A172 (cell line): ENCODE measurements around the gene DPH2. TPM values are rescaled to one million over a fixed set of nuclear protein-coding genes. Genes with fewer than 3 reads are reported as not detected.

Source experiments
- DNase-seq: peaks from one replicate; pipeline ENCODE4 v3.0.0-alpha.2; 2015; ENCODE audit warnings: low spot score
- total RNA-seq: library from RNA; depleted of rRNA; stranded (reverse); fragments of >200 nt; shearing (Covaris generic); gene quantifications from 2 replicates; pipeline ENCODE4 v1.2.3, GENCODE V29; 2014

DPH2 gene
- total RNA-seq, 1 experiment from 2014 or later: 26.5 TPM

DNA sequence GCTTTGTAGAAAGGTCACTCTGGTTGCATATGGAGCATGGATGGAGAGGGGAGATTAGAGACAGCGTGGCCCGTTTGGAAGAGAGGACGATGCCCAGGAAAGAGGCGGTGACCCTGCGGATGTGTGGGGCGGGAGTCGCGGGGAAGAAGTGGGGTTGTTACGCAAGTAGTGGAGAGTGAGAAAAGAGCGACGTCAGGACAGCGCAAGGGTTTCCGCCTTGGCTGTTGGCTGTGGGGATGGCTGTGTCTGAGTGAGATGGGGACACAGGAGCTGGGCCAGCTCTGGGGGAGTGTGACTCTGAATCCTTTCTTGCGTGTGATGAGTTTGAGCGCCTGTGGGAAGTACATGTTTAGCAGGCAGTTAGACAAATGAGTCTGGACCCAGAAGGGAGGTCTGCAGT is 13.0 kb downstream of the DPH2 start:
- DNase-seq: no peak

DNA sequence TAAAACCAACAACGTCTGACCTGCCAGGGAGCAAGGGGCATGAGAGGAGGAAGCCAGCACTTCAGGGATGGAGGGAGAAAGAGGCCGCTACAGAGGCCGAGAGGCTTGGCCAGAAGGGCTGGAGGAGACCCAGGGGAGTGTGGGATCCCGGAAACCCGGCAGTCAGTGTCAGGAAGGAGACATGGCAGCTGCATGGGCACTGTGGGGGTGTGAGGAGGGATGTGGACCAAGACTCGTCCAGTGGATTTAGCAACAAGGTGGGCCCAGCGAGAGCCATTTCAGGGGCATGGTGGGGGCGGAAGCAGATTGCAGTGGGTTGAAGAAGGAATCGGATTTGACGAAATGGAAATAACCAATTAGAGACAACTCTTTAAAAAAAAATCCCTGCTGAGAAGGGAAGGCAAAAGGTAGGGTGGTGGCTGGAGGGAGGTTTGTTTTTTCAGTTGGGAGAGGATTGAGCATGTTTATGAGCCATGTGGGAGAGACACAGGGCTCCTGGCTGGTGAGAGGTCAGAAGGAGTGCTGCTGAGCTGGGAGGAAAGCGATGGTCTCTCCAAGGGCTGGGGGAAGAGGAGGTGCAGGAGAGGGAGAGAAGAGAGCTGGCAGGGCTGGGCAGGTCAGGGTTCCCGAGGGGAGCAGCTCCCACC is 13.6 kb downstream of the DPH2 start:
- no peak for DNase-seq

DNA sequence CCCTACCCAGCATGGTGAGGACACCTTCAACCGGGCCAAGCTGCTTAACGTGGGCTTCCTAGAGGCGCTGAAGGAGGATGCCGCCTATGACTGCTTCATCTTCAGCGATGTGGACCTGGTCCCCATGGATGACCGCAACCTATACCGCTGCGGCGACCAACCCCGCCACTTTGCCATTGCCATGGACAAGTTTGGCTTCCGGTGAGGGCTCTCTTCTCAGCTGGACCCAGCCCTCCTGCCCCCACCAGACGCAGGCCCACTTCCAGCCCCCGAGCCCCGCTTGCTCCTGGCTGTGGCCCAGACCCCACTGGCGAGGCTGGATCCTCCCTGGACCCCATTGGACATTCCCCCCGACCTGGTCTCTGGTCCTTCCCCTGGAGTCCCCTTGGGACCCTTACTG is 15.0 kb downstream of the DPH2 start:
- no peak for DNase-seq

DNA sequence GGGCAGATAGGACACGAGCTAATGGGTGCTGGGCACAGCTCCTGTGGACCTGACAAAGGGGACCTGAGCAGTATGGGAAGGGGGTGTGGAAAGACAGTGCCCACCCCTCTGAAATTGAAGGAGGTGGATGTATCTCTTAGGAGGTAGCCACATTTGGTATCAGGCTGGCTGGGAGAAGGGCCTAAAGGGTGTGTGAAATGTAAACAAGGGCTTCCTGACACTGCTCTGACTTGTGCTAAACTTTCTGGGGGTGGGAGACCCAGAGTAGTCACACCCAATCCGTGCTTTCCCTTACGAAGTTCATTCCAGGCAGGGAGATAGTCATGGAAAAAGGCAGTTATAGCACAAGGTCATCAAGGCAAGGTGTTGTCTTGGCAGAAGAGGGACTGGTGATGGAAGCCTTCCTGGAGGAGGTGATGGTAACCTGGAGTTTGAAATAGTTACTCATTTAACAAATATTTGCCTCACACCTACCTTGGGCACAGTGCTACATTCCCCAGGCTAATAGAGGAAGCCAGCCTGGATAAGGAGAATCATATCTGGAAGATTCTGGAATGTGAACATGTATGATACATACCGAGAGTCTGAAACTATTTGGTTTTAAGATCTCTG is 16.3 kb downstream of the DPH2 start:
- no peak for DNase-seq

DNA sequence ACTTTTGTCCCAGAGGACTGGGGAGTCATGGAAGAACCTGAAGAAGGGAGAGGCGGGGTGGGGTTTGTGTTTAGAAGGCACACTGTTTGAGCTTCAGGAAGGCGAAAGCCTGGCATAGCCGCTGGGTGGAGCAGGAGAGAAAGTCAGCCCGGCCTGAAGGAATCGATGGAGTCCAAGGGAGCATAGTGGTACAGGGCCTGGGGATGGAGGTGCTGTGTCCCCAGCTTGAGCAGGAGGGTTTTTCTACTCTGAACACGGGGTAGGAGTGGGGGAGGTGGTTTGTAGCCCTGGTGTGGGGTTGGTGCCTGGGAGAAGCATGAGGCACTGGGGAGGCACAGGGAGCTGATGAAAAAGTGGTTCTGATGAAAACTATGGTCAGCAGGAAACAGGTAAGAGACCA is 16.9 kb downstream of the DPH2 start:
- DNase-seq: no peak

DNA sequence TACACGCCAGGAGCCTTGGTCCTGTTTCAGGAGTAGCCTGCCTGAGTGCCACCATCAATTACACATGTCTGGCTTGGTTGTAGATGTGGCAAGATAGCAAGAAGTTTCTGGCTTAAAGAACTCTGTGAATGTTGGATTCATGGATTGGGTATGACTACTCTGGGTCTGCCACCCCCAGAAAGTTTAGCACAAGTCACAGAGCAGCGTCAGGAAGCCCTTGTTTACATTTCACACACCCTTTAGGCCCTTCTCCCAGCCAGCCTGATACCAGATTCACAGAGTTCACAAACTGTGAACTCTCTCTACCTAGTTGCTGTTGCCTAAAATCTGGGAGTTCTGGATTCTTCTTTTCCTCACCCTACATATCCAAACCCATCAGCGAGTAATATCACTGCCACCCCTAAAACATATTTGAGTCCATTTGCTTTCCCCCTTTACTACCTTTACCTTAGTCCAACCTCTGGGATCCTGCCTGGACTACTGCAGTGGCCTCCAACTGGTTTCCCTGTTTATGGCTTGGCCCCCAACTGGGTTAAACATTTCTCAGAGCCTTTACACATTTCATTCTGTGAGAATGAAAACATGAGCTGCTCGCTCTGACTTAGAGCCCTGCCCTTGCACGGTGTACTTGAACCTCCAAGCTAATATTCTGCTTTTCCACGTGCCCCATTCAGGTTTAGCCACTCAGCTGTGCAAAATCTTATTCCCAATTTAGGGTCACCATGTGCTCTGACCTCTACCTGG is 17.5 kb downstream of the DPH2 start:
- no peak for DNase-seq

DNA sequence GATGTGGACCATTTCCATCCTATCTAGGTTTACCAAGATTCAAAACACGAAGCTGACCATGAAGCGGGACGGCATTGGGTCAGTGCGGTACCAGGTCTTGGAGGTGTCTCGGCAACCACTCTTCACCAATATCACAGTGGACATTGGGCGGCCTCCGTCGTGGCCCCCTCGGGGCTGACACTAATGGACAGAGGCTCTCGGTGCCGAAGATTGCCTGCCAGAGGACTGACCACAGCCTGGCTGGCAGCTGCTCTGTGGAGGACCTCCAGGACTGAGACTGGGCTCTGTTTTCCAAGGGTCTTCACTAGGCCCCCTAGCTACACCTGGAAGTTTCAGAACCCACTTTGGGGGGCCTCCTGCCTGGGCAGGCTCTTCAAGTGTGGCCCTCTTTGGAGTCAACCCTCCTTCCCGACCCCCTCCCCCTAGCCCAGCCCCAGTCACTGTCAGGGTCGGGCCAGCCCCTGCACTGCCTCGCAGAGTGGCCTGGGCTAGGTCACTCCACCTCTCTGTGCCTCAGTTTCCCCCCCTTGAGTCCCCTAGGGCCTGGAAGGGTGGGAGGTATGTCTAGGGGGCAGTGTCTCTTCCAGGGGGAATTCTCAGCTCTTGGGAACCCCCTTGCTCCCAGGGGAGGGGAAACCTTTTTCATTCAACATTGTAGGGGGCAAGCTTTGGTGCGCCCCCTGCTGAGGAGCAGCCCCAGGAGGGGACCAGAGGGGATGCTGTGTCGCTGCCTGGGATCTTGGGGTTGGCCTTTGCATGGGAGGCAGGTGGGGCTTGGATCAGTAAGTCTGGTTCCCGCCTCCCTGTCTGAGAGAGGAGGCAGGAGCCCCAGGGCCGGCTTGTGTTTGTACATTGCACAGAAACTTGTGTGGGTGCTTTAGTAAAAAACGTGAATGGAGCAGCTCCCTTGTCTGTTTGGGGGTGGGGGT is 20.7 kb downstream of the DPH2 start:
- DNase-seq: no peak

DNA sequence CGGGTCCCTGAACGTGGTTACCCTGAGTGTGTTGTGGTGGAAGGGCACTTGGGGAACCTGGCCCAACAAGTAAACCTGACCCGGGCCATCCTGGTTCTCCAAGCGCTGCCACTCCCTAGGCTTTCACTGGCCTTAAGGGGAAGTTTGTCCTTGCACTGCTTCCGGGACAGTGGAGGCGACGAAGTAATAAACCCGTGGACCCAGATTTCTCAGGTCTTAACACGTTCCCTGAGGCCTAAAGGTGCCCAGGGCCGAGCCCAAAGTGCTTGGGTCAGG is 21.3 kb downstream of the DPH2 start:
- no peak for DNase-seq

DNA sequence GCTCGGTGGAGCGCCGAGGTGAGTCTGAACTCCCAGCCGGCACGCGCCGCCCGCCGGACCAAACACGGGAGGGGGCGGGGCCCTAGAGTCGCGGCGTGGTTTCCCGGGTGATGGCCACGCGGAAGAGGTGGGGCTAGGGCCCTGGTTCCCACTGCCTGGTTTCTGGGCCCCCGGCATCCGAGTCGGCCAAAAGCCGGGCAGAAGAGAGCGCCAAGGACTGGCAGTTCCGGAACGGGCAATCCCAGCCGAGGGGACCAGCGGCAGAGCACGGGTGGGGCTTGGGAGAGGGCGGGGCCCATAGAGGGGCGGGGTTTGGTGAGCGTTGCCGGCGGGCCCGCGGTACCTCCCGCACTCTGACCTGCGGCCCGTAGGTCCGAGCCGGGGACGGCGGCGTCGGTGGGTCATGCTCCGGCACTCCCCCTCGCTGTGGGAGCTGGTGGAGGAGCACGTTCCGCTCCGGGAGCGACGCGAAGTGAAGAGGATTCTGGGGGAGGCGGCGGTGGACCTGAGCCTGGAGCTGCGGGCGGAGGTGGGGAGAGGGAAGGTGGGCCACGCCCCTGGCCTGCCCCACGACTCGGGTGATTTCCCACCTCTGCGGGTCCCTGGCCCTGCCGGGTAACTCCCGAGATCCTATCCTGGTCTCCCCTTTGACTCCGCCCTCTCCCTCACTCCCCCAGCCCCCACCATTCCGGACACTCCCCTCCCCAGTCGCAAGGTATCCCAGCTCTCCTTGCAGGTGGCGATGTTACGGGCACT is 21.8 kb downstream of the DPH2 start, which contains the start of gene CCDC24:
Gene CCDC24, plus strand, starts transcription at position 124 of the 756 bp plus-strand sequence. Its CDS starts 280 bp downstream, at position 404.
- peak; percentile 82 for DNase-seq

DNA sequence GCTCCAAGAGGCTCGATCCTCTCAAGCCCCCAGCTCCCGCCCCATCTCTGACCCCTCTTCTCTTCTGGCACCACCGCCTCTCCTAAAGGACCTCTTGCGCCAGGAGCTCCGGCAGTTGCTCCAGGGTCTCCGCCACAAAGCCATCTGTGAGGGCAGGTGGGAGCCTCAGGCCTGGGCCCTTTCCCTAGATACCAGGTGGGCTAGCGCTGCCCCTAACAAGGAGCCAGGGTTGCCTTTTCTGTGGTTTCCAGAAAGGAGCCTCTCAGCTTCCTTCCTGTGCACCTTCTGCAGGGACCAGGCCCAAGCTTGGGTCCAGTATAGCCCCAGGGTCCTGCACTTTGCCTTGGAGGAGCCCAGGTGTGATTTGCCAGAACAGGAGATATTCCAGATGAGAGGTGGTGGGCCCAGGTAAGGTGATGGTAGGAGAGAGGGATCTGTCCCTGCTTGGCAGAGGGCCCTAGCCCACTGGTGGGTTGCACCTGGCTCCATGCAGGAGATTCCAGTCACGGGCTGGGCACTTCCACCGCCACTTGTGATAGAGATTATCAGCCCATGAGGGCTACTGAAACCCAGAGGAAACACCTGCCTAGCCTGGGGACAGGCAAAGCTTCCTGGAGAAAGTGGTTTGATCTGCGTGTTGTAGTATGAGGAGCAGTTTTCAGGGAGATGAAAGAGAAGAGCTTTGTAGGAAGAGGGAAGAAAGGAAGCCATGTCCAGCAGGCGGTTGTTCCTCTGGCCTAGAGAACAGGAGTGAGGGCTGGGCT is 22.6 kb downstream of the DPH2 start:
- no peak for DNase-seq

DNA sequence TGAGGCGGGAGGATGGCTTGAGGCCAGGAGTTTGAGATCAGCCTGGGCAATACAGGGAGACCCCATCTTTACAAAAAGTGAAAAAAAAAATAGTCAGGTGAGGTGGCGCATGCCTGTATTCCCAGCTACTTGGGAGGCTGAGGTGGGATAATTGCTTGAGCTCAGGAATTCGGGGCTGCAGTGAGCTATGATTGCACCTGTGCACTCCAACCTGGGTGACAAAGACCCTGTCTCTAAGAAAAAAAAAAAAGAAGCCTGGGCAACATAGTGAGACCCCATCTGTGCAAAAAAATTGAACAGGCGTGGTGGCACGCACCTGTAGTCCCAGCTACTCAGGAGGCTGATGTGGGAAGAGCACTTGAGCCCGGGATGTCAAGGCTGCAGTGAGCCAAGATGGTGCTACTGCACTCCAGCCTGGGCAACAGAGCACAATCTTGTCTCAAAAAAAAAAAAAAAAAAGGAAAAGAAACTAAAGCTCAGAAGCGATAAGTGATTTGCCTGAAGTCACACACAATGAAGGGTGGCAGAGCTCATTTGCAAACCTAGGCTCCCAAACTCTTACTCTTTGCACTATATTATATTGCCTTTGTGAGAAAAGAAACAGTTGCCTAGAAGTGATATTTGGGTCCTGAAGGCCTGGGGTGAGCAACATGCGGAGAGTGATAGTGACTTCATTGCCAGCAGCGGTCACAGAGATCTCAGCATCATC is 23.6 kb downstream of the DPH2 start:
- no peak for DNase-seq

DNA sequence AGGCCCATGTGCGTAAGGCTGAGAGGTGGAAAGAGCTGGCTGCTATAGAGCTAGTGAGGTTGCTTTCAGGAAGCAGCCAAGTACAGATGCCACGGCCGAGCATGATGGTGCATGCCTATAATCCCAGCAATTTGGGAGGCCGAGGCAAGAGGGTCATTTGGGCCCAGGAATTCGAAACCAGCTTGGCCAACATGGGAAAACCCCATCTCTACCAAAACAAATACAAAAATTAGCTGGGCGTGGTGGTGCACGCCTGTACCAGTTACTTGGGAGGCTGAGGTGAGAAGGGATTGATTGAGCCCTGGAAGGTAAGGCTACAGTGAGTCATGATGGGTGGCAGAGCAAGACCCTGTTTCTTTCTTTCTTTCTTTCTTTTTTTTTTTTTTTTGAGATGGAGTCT is 24.3 kb downstream of the DPH2 start:
- DNase-seq: no peak

DNA sequence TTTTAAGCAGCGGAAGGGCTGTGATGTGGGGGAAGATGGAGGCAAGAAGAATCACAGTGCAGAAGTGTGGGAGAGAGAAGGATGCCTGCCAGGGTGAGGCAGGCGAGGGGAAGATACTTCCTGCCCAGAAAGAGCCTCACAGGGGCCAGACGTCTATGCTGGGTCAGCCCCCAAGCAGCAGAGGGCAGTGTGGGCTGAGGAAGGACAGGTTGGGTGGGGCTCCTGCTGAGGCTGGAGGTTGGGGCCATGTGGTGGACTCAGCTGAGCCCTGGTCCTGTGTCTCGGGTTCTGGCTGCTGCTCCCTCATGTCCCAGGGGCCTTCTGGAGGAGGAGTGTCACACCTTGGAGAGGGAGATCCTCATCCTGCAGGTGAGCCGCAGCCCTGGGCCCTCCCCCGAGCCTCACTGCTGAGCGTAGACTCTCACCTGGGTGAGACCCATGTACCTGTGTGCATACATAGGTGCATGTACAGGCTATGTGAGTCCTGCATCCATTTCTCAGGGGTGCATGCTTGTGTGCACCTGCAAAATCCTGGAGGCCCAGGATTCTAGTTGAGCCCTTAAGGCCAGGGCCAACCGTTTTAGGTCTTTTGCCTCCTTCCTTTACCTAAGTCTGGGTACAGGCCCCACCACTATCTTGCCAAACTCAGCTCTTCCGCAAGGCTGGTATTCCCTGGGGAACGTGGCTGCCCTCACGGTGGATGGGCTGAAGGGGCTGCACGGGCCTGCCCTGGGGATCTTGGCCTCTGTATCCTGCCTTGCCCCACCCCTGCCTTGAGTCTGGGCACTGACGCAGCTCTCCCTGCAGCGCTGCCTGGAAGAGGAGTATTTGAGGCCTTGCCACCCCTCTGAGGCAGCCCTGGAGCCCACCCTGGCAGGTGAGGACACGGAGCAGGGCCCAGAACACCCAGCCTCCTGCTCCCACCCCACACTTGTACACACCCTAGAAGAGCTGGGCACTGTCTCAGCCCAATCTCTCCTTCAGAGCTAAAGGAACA is 25.3 kb downstream of the DPH2 start:
- no peak for DNase-seq

DNA sequence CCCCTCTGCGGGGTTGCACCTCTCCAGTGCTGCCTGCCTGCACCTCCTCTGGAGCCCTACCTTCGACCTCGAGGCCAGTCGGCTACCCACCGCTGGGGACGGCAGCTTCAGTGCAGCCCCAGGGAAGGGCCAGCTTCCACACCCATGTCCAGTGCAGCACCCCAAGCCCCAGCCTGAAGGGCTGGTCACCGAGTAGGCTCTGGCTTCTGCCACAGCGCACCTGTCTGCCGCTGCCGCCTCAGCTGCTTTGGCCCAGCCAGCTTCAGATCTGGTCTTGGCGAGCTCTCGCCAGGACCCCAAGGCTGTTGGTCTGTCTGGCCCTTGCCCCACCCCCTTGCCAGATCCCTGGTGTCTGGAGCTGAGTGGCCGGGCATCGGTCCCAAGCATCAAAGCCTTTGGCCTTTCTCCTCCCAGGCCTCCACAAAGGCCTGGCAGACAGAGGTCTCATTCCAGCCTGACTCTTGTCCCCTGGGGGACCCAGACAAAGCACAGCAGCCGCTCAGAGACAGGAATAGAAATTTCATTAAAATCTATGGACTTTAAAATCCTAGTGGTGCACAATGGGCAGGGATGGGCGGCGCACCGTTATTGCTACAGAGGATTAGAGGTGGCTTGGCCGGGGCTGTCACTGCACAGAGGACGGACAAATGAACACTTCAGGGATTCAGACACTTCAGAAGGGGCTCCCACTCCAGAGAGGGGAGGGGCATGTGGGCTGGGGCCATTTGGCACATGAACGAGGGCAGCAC is 26.3 kb downstream of the DPH2 start:
- no peak for DNase-seq

DNA sequence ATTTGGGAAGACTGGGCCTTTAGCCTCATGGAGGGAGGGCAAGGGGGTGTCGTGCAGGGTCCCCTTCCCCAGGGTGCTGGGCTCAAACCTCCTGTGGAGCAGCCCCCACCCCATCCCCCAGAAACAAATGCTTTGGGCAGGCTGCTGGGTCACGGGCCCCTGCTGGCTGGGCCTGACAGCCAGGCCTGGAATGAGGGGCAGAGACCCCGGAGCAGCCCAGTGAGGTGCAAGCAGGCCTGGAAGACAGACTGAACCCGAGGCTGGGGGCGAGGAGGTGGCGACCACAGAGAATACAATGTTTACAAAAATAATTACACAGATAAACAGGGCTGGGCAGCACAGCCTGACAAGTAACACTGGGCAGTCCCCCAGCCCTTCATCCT is 26.9 kb downstream of the DPH2 start:
- no peak for DNase-seq

DNA sequence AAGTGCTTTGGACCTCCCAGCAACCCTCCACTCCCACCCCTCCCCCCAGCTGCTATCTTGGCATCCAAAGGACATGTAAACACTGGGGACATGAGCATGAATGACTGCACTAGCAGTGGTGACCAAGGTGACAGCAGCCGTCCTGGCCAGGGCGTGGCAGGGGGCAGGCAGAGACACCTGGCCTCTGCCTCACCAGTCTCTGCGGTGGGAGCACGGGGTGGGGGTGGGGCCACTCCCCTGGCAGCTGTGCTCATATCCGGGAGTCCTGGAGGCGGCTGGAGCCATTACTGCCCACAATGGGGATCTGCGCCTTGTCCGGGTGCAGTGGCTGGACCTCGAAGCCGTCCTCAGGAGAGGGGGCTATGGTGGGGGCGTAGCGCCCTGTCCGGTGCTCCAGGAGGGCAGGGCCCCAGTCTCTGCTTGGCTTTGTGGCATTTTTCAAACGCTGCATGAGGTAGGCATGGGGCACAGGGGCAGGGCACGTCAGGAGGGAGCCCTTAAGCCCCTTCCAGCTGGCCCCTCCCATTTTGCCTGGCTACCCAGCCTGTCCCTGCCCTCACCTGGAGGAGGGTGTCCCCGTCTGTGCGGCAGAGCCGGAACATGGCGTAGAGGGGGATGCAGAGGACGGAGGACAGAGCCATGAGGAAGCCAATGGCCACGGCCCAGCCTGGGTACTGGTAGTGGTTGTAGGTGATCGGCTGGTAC is 27.6 kb downstream of the DPH2 start:
- no peak for DNase-seq

DNA sequence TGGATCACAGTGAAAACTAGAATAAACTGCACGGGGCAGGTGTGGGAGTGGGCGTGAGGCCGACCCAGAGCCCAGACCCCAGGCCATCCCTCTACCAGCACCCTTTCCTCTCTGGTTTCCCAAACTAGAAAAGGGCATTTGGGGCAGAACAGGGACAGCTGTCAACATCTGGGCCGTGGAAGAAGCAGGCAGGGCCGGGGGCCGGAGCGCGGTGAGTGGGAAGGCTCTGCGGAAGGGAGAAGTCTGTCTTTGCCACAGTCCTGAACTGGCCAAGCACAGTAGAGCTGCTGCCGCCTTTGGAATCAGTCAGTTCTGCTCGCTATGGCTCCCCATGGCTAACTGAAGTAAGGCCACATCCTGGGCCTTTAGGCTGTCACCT is 28.2 kb downstream of the DPH2 start:
- no peak for DNase-seq

DNA sequence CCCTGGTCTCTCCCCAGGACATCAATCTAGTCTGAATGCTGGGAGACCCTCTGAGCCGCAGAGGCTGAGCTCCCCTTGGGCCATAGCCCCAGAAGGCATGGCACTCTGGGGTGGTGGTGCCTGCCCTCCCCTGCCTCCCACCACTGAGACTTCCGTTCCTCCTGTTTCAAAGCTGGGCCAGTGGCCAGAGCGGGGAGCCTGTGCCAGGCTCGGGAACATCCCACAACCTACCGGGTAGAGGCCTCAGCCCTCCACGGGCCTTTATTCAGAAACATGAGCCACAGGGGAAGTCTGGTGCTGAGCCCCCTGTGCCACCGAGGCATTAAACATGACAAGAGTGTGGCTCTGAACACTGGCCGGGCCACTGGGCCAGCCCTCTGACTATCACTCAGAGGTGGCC is 29.6 kb downstream of the DPH2 start:
- no peak for DNase-seq
